ENCODE measurements around the gene SPHK1.

Gene SPHK1

DNA sequence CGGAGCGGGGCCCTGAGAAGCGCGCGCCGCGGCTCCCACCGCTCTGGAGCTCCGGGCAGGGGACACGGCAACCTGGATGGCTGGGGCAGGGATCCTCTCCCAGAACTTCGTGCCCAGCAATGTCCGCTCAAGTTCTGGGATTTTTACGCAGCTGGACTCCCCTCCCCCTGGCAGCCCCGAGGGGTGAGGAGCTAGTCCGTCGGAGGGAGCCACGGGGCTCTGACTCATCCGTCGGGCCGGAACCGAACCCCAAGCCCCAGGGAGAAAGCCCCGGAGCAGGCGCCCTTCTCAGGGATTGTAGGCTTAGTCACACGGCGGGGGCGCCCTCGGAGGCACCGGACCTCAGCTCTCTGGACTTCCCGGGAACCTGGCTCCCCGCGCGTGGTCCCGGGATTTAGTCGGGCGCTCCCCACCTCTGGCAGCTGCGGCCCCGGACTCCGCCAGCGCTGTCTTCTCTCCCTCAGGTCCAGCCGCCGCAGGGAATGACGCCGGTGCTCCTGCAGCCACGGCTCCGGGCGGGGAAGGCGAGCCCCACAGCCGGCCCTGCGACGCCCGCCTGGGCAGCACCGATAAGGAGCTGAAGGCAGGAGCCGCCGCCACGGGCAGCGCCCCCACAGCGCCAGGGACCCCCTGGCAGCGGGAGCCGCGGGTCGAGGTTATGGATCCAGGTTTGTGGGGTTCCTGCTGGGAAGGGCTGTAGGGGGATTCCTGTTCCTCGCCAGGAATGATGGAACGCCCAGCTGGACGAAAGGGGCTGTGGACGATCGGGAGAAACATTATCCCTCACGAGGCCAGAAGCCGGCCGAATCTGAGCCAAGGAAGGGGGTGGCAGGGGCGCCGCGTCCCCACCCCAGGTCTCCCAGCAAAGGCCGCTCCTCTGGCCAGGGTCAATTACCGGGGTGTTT lies 830 bp downstream of the SPHK1 start:
- DNase-seq = no peak

GRCh38 chr17:76385892-76386786 lies 1.7 kb downstream of the SPHK1 start:
- peak; percentile 81 for DNase-seq

GRCh38 chr17:76386966-76387765 lies 2.8 kb downstream of the SPHK1 start:
- DNase-seq = no peak

DNA sequence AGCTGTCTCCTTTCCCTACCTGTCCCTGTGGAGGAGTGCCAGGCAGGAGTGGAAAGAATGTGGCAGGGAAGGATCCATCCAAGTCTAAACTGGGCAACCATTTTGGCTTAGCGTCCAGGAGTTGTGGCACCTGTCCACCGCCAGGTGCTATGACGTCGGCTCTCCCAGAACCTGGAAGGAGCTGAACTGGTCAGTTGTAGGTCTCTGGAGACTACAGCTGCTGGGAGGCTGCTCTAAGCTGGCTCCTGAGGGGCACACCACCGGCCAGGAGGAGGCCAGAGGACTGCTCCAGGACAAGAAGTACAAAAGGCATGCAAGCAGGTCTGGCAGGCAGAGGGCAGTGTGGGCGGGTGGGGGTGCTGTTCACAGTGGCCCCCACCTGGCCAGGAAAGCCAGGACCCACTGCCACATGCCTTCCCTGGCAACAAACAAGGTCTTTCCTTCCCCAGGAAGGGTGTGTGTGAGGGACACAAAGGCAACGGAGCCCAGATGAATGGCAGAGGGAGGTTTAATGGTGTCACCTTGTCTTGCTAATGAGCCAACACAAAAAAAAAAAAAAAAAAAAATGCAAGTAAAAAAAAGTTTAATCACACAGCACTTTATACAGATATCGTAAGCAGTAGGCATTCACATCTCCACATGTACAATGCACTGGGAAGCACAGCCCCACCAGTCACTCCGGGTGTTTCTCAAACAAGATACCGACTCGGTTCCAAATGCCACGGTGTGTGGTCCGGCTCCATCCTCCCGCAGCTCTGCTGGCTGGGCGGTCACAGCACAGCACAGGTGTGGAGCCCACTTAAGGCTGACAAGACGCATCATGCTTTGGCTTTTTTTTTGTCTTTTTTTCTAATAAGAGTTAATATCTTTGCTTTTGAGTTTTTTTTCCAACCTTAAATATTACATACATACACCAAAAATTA lies 4.8 kb downstream of the SPHK1 start:
- no peak for DNase-seq

DNA sequence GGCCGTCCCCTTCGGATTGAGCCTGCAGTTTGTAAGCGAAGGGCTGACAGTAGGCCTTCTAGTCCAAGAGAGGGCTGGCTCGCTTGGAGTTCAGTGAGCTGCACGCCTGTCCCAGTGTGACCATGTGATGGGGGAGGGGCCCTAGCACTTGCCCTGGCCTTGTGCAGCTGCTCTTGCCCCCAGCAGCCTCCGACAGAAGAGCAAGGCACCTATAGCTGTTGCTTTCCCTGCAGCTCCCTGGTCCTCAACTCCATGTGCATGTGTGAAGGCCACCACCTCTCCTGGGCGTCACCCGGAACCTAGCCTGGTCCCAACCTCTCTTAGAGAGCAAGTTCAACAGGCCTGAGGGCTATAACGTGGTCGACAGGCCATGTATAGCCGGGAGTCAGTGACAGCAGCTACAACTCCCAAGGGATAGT lies 5.6 kb downstream of the SPHK1 start:
- no peak for DNase-seq

DNA sequence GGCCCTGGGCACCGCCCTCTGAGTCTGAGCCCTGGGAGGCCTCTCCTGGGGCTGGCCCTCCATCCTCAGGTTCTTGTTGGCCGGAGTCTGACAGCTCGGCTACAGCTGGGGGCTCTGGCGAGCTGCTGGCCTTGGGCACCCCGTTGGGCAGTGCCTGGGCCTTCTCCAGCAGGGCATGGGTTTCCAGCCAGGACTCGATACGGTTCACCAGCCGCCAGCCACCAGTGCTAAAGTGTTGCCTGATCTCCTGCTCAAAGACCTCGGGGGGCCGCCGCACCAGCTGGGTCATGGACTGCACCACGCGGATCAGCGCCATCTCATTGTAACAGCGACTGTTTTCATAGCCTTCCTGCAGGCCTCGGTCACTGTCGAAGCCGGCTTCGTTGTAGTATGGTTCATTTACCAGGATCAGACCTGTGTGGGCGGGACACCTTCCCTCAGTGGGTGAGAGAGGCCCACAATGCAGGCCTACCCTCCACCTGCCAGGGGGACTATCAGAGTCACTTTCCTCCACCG lies 6.8 kb downstream of the SPHK1 start:
- DNase-seq = no peak

- DNase-seq = no peak
Observed at GRCh38 chr17:76394166-76394565, 9.8 kb downstream of the SPHK1 start.

GRCh38 chr17:76395980-76396379 lies 11.6 kb downstream of the SPHK1 start:
- DNase-seq = no peak

- DNase-seq = no peak
Observed at GRCh38 chr17:76397184-76397583, 12.8 kb downstream of the SPHK1 start.

DNA sequence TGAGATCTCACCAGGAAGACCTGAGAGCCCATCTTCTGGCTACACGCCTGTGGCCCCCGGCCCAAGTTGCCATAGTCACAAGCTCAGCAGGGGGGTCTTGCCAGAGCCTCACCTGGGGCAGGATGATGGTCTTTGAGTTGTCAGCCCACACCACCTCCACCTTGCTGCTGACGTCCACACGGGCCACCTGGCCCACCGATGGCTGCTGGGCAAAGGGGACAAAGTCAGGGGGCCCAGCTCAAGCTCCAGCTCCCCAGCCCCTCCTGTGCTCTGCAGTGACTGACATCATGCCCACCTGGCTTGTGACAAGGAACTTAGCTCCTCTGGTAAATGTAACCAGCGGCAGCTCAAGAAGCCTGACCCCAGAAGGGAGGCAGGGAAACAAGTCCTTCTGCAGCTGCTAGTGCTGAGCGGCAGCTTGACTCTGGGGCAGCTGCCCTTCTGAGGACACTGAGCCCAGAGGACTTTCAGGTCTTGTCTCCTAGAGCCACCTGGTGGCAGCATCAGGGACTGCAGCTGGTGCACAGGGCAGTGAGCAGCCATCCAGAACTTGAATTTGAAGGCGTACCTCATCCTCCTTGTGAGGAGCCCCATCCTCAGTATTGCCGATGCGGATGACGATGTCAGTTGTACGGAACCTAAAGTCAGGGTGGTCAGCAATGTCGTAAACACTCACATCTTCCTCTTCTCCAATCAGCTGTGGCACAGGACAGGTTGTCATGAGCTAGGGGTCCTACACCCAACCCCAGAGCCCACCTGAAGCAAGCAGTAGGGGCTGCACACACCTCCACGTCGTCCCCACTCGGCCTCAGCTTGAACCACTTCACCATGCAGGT lies 13.5 kb downstream of the SPHK1 start:
- peak; percentile 90 for DNase-seq

- no peak for DNase-seq
Observed at GRCh38 chr17:76398523-76399174, 14.2 kb downstream of the SPHK1 start.

DNA sequence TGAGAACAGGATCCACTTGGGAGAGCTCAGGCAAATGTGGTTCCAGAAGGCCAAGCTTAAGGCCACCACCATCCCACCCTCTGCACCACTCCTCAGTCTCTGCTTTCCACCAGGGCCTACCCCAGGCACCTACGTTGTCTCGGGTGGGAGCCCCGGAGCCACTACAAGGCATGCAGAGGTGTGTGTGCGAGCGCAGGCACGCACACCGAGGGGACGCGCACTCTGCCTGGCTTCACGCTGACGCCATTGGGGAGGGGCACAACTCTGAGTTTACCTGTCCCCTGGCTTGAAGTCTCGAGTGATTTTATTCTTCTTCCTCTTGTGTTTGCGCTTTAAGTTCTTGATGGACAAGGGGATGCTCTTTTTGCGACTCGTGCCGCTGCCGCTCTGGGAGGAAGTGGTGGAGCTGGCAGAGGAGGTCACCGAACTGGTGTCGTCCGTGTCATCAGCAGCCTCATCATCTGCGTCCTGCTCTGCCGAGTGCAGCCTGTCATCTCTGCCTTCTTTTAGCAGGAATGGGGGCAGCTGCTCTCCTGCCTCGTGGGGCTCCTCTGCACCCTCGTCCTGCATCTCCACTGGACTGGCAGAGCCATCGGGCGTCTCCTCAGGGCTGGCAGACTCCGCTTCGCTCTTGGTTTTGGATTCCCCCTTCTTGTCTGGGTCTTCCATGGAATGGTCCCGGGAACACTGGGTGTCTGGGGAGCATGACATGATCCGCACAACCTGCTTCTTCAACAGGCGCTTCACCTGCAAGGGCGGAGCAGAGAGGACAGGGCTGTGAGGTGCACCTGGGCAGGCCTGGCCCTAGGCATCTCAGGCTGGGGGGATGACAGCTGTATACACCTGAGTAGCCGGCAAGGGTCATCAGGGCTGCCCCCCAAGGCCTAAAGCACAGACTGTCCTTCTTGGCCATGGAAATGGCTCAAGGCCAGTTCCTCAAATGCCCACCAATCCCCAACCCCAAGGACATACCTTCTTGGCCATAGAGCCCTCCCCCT lies 15.1 kb downstream of the SPHK1 start:
- no peak for DNase-seq

- no peak for DNase-seq
Observed at GRCh38 chr17:76402711-76403110, 18.3 kb downstream of the SPHK1 start.

GRCh38 chr17:76404256-76404655 lies 19.8 kb downstream of the SPHK1 start:
- no peak for DNase-seq

GRCh38 chr17:76404976-76405563 lies 20.7 kb downstream of the SPHK1 start:
- DNase-seq = no peak

GRCh38 chr17:76405607-76405966 lies 21.2 kb downstream of the SPHK1 start:
- DNase-seq = no peak

GRCh38 chr17:76405967-76406647 lies 21.7 kb downstream of the SPHK1 start:
- no peak for DNase-seq

DNA sequence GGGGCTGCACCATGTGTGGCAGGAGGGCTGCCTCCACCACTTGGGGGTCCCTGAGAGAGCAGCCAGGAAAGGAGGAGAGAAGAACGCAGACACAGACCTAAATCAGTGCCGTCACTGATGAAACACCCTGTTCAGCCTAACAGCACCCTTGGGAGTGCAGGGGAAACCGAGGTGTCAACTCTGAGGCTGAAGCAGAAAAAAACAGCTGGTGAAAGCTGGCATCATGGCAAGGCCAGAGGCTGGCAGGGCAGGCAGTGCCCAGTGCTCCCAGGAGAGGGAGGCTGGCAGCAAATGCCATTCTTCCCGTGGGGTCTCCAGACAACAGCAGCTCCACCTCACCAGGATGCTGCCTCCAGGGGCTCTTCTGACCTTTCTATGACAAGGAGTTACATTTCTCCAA lies 23.1 kb downstream of the SPHK1 start:
- DNase-seq = no peak

Data from femur (tissue), 1 donor.